Stomach (tissue), 9 donors: ENCODE results near the gene PCNX3. TPM values are rescaled to one million over a fixed set of nuclear protein-coding genes. Genes with fewer than 3 reads are reported as not detected.

ENCODE experiments used
- DNase-seq, 2 donors: peaks; one replicate each; pipeline versions ENCODE4 v3.0.0 to v3.0.0-alpha.2; 2013 to 2019
- H3K27ac ChIP-seq, 5 donors: fragments of 200-600 bp in 4 of 5; sonication (generic) in 4 of 5; one replicate each; pipeline ENCODE4 v1.5.1; 2013 to 2019; ENCODE audit warnings: mild to moderate bottlenecking in 1 of 5, moderate library complexity in 1 of 5
- H3K27me3 ChIP-seq, 3 donors: fragments of 200-600 bp; sonication (generic); one replicate each; pipeline ENCODE4 v1.5.1; 2017 to 2019; ENCODE audit warnings: mixed run types in 1 of 3
- H3K36me3 ChIP-seq, 4 donors: fragments of 200-600 bp; sonication (generic); 1 replicate in 3 of 4; 2 replicates in 1 of 4; pipeline ENCODE4 v1.5.1; 2016 to 2019
- H3K4me1 ChIP-seq, 4 donors: fragments of 200-600 bp; sonication (generic); one replicate each; pipeline ENCODE4 v1.5.1; 2016 to 2019
- H3K4me3 ChIP-seq, 4 donors: fragments of 200-600 bp; sonication (generic) in 3 of 4; one replicate each; pipeline ENCODE4 v1.5.1; 2016 to 2019; ENCODE audit warnings: mild to moderate bottlenecking in 1 of 4
- H3K9me3 ChIP-seq, 4 donors: fragments of 200-600 bp; sonication (generic); one replicate each; pipeline ENCODE4 v1.5.1; 2016 to 2019
- EP300 ChIP-seq: sonication (generic); formaldehyde crosslinking; IDR thresholded peaks from one replicate; pipeline ENCODE4 v1.6.1; 2017; ENCODE audit warnings: antibody characterized with exemption
- POLR2A ChIP-seq, 4 donors: fragments of 450-650 bp; IDR thresholded peaks; one replicate each; pipeline ENCODE4 v1.6.1; 2016; ENCODE audit warnings: antibody characterized with exemption in 4 of 4, control low read depth in 2 of 4, mild to moderate bottlenecking in 1 of 4, moderate library complexity in 1 of 4
- POLR2AphosphoS5 ChIP-seq, 3 donors: sonication (generic); formaldehyde crosslinking; IDR thresholded peaks; one replicate each; pipeline ENCODE4 v1.6.1; 2016; ENCODE audit warnings: antibody characterized with exemption in 3 of 3
- WGBS, 5 donors: extraction: QIAGEN DNeasy Blood & Tissue Kit in 3 of 5; methylation state at CpG; one replicate each; pipeline versions ENCODE4 v1.1.5 to v1.1.7; 2013 to 2018; 5-methylcytosine and 5-hydroxymethylcytosine counted together
- intact Hi-C: fragments of 100-400 bp; cut with DNase I; formaldehyde crosslinking; loops from one replicate; pipeline ENCODE4 v1.15.1; 2023; ENCODE audit warnings: low total_unique reads
- polyA plus RNA-seq, 3 donors: library from polyadenylated mRNA; stranded (reverse); fragments of 200-250 nt; gene quantifications; one replicate each; pipeline ENCODE4 v1.2.3, GENCODE V29; 2013
- total RNA-seq, 5 donors: library from RNA; depleted of rRNA; stranded (reverse); fragments of >200 nt; gene quantifications; one replicate each; pipeline versions ENCODE4 v1.1.0 to v1.2.3, GENCODE V29; 2014 to 2016
- TF ChIP-seq, protein P1 (sequence below), 7 experiments: fragments of 450-650 bp in 4 of 7; fragments of 200-600 bp in 3 of 7; sonication (generic) in 3 of 7; IDR thresholded peaks; one replicate each; pipeline ENCODE4 v1.5.1; 2016 to 2019; ENCODE audit warnings: antibody characterized with exemption in 7 of 7, control low read depth in 2 of 7, mild to moderate bottlenecking in 1 of 7
- donor health status: healthy with polysubstance abuse.
- donor health status: Bipolar disorder and iron deficiency.
- donor health status: healthy.

Gene PCNX3
- total and polyA plus RNA-seq, 8 donors = 4.6 to 76.2 (median 22.0) TPM

DNA sequence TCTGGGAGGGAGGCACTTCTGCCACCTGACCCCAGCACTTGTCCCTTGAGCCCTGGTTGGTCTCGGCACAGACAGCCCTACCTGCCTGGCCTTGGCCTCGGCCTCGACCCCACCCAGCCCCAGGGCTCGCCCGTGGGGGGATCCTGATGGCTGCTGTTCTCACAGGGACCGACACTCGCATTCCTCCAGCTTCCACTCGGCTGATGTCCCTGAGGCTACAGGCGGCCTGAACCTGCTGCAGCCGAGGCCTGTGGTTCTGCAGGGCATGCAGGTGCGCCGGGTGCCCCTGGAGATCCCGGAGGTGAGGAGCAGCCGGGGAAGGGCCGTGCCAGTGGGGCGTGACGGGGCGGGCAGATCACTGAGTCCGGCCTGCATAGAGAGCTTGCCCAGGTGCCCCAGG, 5.1 kb downstream of the PCNX3 start:
- intact Hi-C loops = loop anchor here (10.0 kb wide), 1 partner anchor 84 kb away; no protein-coding TSS in a partner anchor
- H3K27ac ChIP-seq = no peak overlapping the region
- no peaks in the 10 kb centered on the region for H3K27me3 ChIP-seq
- DNase-seq = no peak
- peaks cover 59 to 89% (median 87%) of the 10 kb centered on the region in 4 donors for H3K36me3 ChIP-seq
- WGBS, 5 donors = 91 to 93% (median 92%) methylated on average over 15 to 19 of the region's 19 CpGs
- no peaks in the 10 kb centered on the region for H3K9me3 ChIP-seq
- H3K4me3 ChIP-seq = no peak overlapping the region
- no peak for TF ChIP-seq EP300
- no peak for TF ChIP-seq POLR2AphosphoS5 (IDR thresholded peaks at IDR 0.05)
- TF ChIP-seq, protein P1, sequence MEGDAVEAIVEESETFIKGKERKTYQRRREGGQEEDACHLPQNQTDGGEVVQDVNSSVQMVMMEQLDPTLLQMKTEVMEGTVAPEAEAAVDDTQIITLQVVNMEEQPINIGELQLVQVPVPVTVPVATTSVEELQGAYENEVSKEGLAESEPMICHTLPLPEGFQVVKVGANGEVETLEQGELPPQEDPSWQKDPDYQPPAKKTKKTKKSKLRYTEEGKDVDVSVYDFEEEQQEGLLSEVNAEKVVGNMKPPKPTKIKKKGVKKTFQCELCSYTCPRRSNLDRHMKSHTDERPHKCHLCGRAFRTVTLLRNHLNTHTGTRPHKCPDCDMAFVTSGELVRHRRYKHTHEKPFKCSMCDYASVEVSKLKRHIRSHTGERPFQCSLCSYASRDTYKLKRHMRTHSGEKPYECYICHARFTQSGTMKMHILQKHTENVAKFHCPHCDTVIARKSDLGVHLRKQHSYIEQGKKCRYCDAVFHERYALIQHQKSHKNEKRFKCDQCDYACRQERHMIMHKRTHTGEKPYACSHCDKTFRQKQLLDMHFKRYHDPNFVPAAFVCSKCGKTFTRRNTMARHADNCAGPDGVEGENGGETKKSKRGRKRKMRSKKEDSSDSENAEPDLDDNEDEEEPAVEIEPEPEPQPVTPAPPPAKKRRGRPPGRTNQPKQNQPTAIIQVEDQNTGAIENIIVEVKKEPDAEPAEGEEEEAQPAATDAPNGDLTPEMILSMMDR (IDR thresholded peaks at IDR 0.05) = no peak
- TF ChIP-seq POLR2A (IDR thresholded peaks at IDR 0.05) = no peak
- H3K4me1 ChIP-seq = peaks cover 15 to 34% (median 21%) of the 10 kb centered on the region in 4 donors

GRCh38 chr11:65621460-65621859, 5.9 kb downstream of the PCNX3 start:
- H3K27me3 ChIP-seq = no peaks in the 10 kb centered on the region
- DNase-seq = no peak
- no peak overlapping the region for H3K27ac ChIP-seq
- TF ChIP-seq POLR2AphosphoS5 (IDR thresholded peaks at IDR 0.05) (no peak), EP300 (no peak), POLR2A (IDR thresholded peaks at IDR 0.05) (no peak)
- TF ChIP-seq, protein P1 (IDR thresholded peaks at IDR 0.05) = no peak
- peaks cover 11 to 37% (median 20%) of the 10 kb centered on the region in 4 donors for H3K4me1 ChIP-seq
- intact Hi-C loops = loop anchor here (10.0 kb wide), 1 partner anchor 83 kb away; no protein-coding TSS in a partner anchor
- 93 to 96% (median 93%) methylated on average over 14 of the region's 14 CpGs for WGBS, 5 donors
- peaks cover 61 to 97% (median 94%) of the 10 kb centered on the region in 4 donors for H3K36me3 ChIP-seq
- H3K9me3 ChIP-seq = no peaks in the 10 kb centered on the region
- H3K4me3 ChIP-seq = no peak overlapping the region

GRCh38 chr11:65622011-65622410, 6.4 kb downstream of the PCNX3 start:
- WGBS, 5 donors = 89 to 96% (median 95%) methylated on average over 13 to 16 of the region's 16 CpGs
- no peak overlapping the region for H3K4me3 ChIP-seq
- TF ChIP-seq, protein P1 (IDR thresholded peaks at IDR 0.05) = no peak
- TF ChIP-seq EP300 (no peak), POLR2AphosphoS5 (IDR thresholded peaks at IDR 0.05) (no peak), POLR2A (IDR thresholded peaks at IDR 0.05) (no peak)
- peaks cover 66 to 100% (median 99%) of the 10 kb centered on the region in 4 donors for H3K36me3 ChIP-seq
- no peaks in the 10 kb centered on the region for H3K27me3 ChIP-seq
- H3K9me3 ChIP-seq = no peaks in the 10 kb centered on the region
- intact Hi-C loops = loop anchor here (10.0 kb wide), 1 partner anchor 83 kb away; no protein-coding TSS in a partner anchor
- DNase-seq = no peak
- H3K27ac ChIP-seq = no peak overlapping the region
- H3K4me1 ChIP-seq = peaks cover 5 to 31% (median 16%) of the 10 kb centered on the region in 4 donors

DNA sequence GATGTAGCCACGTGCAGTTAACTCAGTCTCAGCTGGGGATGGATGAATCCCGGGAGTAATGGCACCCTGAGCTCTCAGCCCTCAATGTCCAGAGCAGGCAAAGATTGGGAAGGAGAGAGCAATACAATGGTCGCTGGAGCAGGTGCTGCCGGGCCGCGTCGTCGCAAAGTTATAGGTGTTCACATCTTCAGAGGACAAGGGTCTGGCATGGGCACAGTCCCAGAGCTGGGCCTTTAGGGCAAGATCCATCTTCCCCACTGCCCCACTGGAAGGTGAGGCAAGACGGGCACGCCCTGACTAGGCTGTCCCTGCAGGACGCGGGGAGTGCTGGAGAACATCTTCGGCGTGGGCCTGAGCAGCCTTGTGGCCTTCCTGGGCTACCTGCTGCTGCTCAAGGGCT, 7.6 kb downstream of the PCNX3 start:
- Histone ChIP-seq H3K36me3 (peaks cover 70 to 100% (median 99%) of the 10 kb centered on the region in 4 donors), H3K27ac (no peak overlapping the region), H3K9me3 (no peaks in the 10 kb centered on the region), H3K4me1 (peaks cover 0 to 22% (median 6%) of the 10 kb centered on the region in 4 donors), H3K4me3 (no peak overlapping the region), H3K27me3 (no peaks in the 10 kb centered on the region)
- TF ChIP-seq POLR2AphosphoS5 (IDR thresholded peaks at IDR 0.05) = no peak
- no peak for TF ChIP-seq EP300
- TF ChIP-seq, protein P1 (IDR thresholded peaks at IDR 0.05) = no peak
- TF ChIP-seq POLR2A (IDR thresholded peaks at IDR 0.05) = no peak
- WGBS, 5 donors = 88 to 94% (median 92%) methylated on average over 8 to 14 of the region's 14 CpGs
- no peak for DNase-seq
- intact Hi-C loops = loop anchor here (10.0 kb wide), 1 partner anchor 82 kb away; no protein-coding TSS in a partner anchor
